ENCODE data around the gene APIP. TPM values are rescaled to one million over a fixed set of nuclear protein-coding genes. Genes with fewer than 3 reads are reported as not detected.

The APIP gene
- total RNA-seq, 4 donors from 2014 or later = 30.0 to 36.9 (median 35.6) TPM

- Histone ChIP-seq H3K27ac (replicated peaks in 1 of 4) (no peak overlapping the region), H3K4me3 (no peak overlapping the region), H3K36me3 (no peaks in the 10 kb centered on the region), H3K27me3 (no peaks in the 10 kb centered on the region), H3K4me1 (peaks cover 0 to 5% (median 2%) of the 10 kb centered on the region in 4 donors), H3K9me3 (no peaks in the 10 kb centered on the region)
- intact Hi-C loops (cut with DNase I) = no loop called here
- no peak for TF ChIP-seq CTCF (IDR thresholded peaks at IDR 0.05)
- no peak for TF ChIP-seq POLR2AphosphoS5 (IDR thresholded peaks at IDR 0.05)
- TF ChIP-seq POLR2A (IDR thresholded peaks at IDR 0.05; ENCODE audit: low read depth) = no peak
- no peak for DNase-seq (ENCODE audit: extremely low spot score)
- 80% methylated on average over 7 of the region's 7 CpGs for WGBS
These were observed 10.5 kb downstream of the APIP start for GRCh38 chr11:34905666-34906065.

GRCh38 chr11:34904421-34904955, 11.7 kb downstream of the APIP start:
- H3K4me1 ChIP-seq = peaks cover 0 to 5% (median 2%) of the 10 kb centered on the region in 4 donors
- DNase-seq (ENCODE audit: extremely low spot score) = no peak
- H3K27ac ChIP-seq (replicated peaks in 1 of 4) = no peak overlapping the region
- WGBS = 86% methylated on average over 3 of the region's 3 CpGs
- peaks cover 0 to 11% (median 9%) of the 10 kb centered on the region in 4 donors for H3K9me3 ChIP-seq
- H3K27me3 ChIP-seq = no peaks in the 10 kb centered on the region
- intact Hi-C loops (cut with DNase I) = no loop called here
- H3K4me3 ChIP-seq = no peak overlapping the region
- no peaks in the 10 kb centered on the region for H3K36me3 ChIP-seq
- no peak for TF ChIP-seq POLR2A (IDR thresholded peaks at IDR 0.05; ENCODE audit: low read depth)
- no peak for TF ChIP-seq CTCF (IDR thresholded peaks at IDR 0.05)
- no peak for TF ChIP-seq EP300 (IDR thresholded peaks at IDR 0.05)
- TF ChIP-seq POLR2AphosphoS5 (IDR thresholded peaks at IDR 0.05) = no peak

GRCh38 chr11:34899633-34900016, 16.6 kb downstream of the APIP start:
- Histone ChIP-seq H3K27ac (replicated peaks in 1 of 4) (no peak overlapping the region), H3K4me3 (no peak overlapping the region), H3K36me3 (no peaks in the 10 kb centered on the region), H3K9me3 (peaks cover 0 to 12% (median 11%) of the 10 kb centered on the region in 4 donors), H3K4me1 (peaks cover 0 to 13% (median 0%) of the 10 kb centered on the region in 4 donors), H3K27me3 (no peaks in the 10 kb centered on the region)
- intact Hi-C loops (cut with DNase I) = loop anchor here (2.0 kb wide), 1 partner anchor 315 kb away; no protein-coding TSS in a partner anchor
- TF ChIP-seq EP300 (IDR thresholded peaks at IDR 0.05) (no peak), POLR2A (IDR thresholded peaks at IDR 0.05; ENCODE audit: low read depth) (no peak), POLR2AphosphoS5 (IDR thresholded peaks at IDR 0.05) (no peak), CTCF (IDR thresholded peaks at IDR 0.05) (no peak)
- DNase-seq (ENCODE audit: extremely low spot score) = no peak
- 97% methylated on average over 5 of the region's 5 CpGs for WGBS

- no peak for DNase-seq (ENCODE audit: extremely low spot score)
- WGBS = 93% methylated on average over 10 of the region's 10 CpGs
- TF ChIP-seq POLR2A (IDR thresholded peaks at IDR 0.05; ENCODE audit: low read depth) (no peak), EP300 (IDR thresholded peaks at IDR 0.05) (no peak), POLR2AphosphoS5 (IDR thresholded peaks at IDR 0.05) (no peak), CTCF (IDR thresholded peaks at IDR 0.05) (no peak)
- H3K36me3 ChIP-seq = no peaks in the 10 kb centered on the region
- H3K27me3 ChIP-seq = no peaks in the 10 kb centered on the region
- H3K4me3 ChIP-seq = no peak overlapping the region
- no peak overlapping the region for H3K27ac ChIP-seq (replicated peaks in 1 of 4)
- peaks cover 0 to 12% (median 11%) of the 10 kb centered on the region in 4 donors for H3K9me3 ChIP-seq
- intact Hi-C loops (cut with DNase I) = loop anchor here (2.0 kb wide), 1 partner anchor 314 kb away; no protein-coding TSS in a partner anchor
- peaks cover 0 to 10% (median 0%) of the 10 kb centered on the region in 4 donors for H3K4me1 ChIP-seq
These were observed 17.7 kb downstream of the APIP start for GRCh38 chr11:34898474-34898873.
